H1 (cell line): ENCODE results near the gene EFNA3. TPM values are rescaled to one million over a fixed set of nuclear protein-coding genes. Genes with fewer than 3 reads are reported as not detected.

Experiments
- CTCF ChIA-PET: fragments of 300-600 bp; sonication (Branson Sonifier 250); formaldehyde crosslinking; loops from one replicate; lab custom pipeline; 2021; ENCODE audit not compliant: partially characterized antibody; lab: Charles Lee
- POLR2A ChIA-PET: fragments of 300-600 bp; sonication (Branson Sonifier 250); formaldehyde crosslinking; loops from one replicate; lab custom pipeline; 2021; ENCODE audit warnings: inconsistent platforms; ENCODE audit not compliant: partially characterized antibody; lab: Charles Lee
- DNase-seq, 2 experiments: peaks; one replicate each; pipeline versions ENCODE4 v3.0.0 to v3.0.0-alpha.2; 2010 to 2022; ENCODE audit warnings: low spot score in 2 of 2, low read depth in 1 of 2, mixed read lengths in 1 of 2
- FAIRE-seq: peaks from 2 replicates; lab custom pipeline; 2011; peaks lifted over from hg19 to GRCh38; lab: Jason Lieb, UNC
- H2AFZ ChIP-seq: 2 replicates; pipeline ENCODE4 v1.8.1; 2012; ENCODE audit warnings: low read length, inconsistent platforms
- H2AK5ac ChIP-seq: 2 replicates; pipeline ENCODE4 v1.6.1; 2013; ENCODE audit warnings: low read depth, low read length
- H2BK120ac ChIP-seq: replicated peaks from 2 replicates; pipeline ENCODE3; 2013; ENCODE audit warnings: low read depth, low read length, inconsistent platforms
- H2BK12ac ChIP-seq: 2 replicates; pipeline ENCODE4 v1.6.1; 2013; ENCODE audit warnings: low read depth, low read length
- H2BK15ac ChIP-seq: 2 replicates; pipeline ENCODE4 v1.6.1; 2013; ENCODE audit warnings: low read length
- H2BK20ac ChIP-seq: 2 replicates; pipeline ENCODE4 v1.6.1; 2013; ENCODE audit warnings: low read length
- H2BK5ac ChIP-seq: 2 replicates; pipeline ENCODE4 v1.6.1; 2013; ENCODE audit warnings: low read depth, low read length
- H3K14ac ChIP-seq: 2 replicates; pipeline ENCODE4 v1.6.1; 2013; ENCODE audit warnings: inconsistent platforms; ENCODE audit not compliant: insufficient read length
- H3K18ac ChIP-seq: 2 replicates; pipeline ENCODE4 v1.6.1; 2013; ENCODE audit warnings: low read length; ENCODE audit errors: extremely low read depth
- H3K23ac ChIP-seq: 2 replicates; pipeline ENCODE4 v1.6.1; 2013; ENCODE audit warnings: inconsistent platforms; ENCODE audit not compliant: insufficient read length
- H3K23me2 ChIP-seq: 2 replicates; pipeline ENCODE4 v1.6.1; 2013; ENCODE audit warnings: low read depth, low read length
- H3K27ac ChIP-seq: 2 replicates; pipeline ENCODE4 v1.6.1; 2011; ENCODE audit warnings: low read depth, low read length, inconsistent platforms
- H3K27me3 ChIP-seq, 4 experiments: replicated peaks in 1 of 4; 1 replicate in 1 of 4; 2 replicates in 3 of 4; pipeline versions ENCODE4 v1.6.1 to v1.8.1; 2011 to 2013; ENCODE audit warnings: low read length in 3 of 4, mild to moderate bottlenecking in 3 of 4, inconsistent platforms in 2 of 4, mixed read lengths in 2 of 4, moderate library complexity in 1 of 4; ENCODE audit not compliant: control insufficient read depth in 3 of 4, insufficient read depth in 3 of 4; ENCODE audit errors: extremely low read depth in 1 of 4
- H3K36me3 ChIP-seq, 4 experiments: 2 replicates each; pipeline versions ENCODE4 v1.6.1 to v1.8.1; 2011 to 2013; ENCODE audit warnings: mild to moderate bottlenecking in 4 of 4, low read length in 3 of 4, moderate library complexity in 2 of 4, control low read depth in 1 of 4, inconsistent platforms in 1 of 4; ENCODE audit not compliant: insufficient read depth in 4 of 4, control insufficient read depth in 2 of 4
- H3K4ac ChIP-seq: replicated peaks from 2 replicates; pipeline ENCODE3; 2013; ENCODE audit warnings: low read length, low read depth, mixed read lengths, inconsistent platforms; ENCODE audit not compliant: insufficient read length
- H3K4me1 ChIP-seq, 4 experiments: replicated peaks in 1 of 4; 1 replicate in 1 of 4; 2 replicates in 3 of 4; pipeline versions ENCODE4 v1.6.1 to v1.8.1; 2011 to 2013; ENCODE audit warnings: low read length in 3 of 4, inconsistent platforms in 2 of 4, mixed read lengths in 1 of 4; ENCODE audit not compliant: insufficient read depth in 4 of 4, control insufficient read depth in 3 of 4
- H3K4me2 ChIP-seq, 2 experiments: 2 replicates each; pipeline versions ENCODE4 v1.6.1 to v1.8.1; 2011 to 2013; ENCODE audit warnings: low read depth in 2 of 2, low read length in 2 of 2, control low read depth in 1 of 2, inconsistent platforms in 1 of 2, mild to moderate bottlenecking in 1 of 2; ENCODE audit not compliant: insufficient read depth in 1 of 2
- H3K4me3 ChIP-seq, 4 experiments: fragments of 200-600, 300-600 bp in 1 of 4; sonication (generic), shearing (Covaris generic), sonication (Bioruptor Twin) in 1 of 4; 2 replicates each; pipeline versions ENCODE4 v1.5.1 to v1.8.1; 2011 to 2016; ENCODE audit warnings: low read length in 4 of 4, low read depth in 3 of 4, control low read depth in 2 of 4, inconsistent platforms in 2 of 4, mild to moderate bottlenecking in 2 of 4, mixed read lengths in 1 of 4, moderate library complexity in 1 of 4; ENCODE audit not compliant: insufficient read depth in 2 of 4; ENCODE audit errors: extremely low read depth in 1 of 4
- H3K56ac ChIP-seq: replicated peaks from 2 replicates; pipeline ENCODE3; 2013; ENCODE audit warnings: low read depth, mild to moderate bottlenecking, mixed read lengths, low read length, inconsistent platforms; ENCODE audit not compliant: insufficient read length
- H3K79me1 ChIP-seq: 2 replicates; pipeline ENCODE4 v1.6.1; 2013; ENCODE audit warnings: low read depth, low read length, control low read depth
- H3K79me2 ChIP-seq, 2 experiments: 2 replicates each; pipeline versions ENCODE4 v1.6.1 to v1.8.1; 2012 to 2013; ENCODE audit warnings: low read length in 2 of 2, mild to moderate bottlenecking in 2 of 2, inconsistent platforms in 1 of 2; ENCODE audit not compliant: insufficient read depth in 2 of 2, control insufficient read depth in 1 of 2
- H3K9ac ChIP-seq, 4 experiments: replicated peaks in 1 of 4; 1 replicate in 1 of 4; 2 replicates in 3 of 4; pipeline versions ENCODE4 v1.6.1 to v1.8.1; 2011 to 2013; ENCODE audit warnings: low read depth in 3 of 4, low read length in 3 of 4, control low read depth in 2 of 4, mild to moderate bottlenecking in 2 of 4, moderate library complexity in 2 of 4, inconsistent platforms in 1 of 4; ENCODE audit errors: extremely low read depth in 1 of 4
- H3K9me3 ChIP-seq, 2 experiments: 2 replicates each; pipeline versions ENCODE4 v1.6.1 to v1.8.1; 2012 to 2013; ENCODE audit warnings: mild to moderate bottlenecking in 2 of 2, moderate library complexity in 2 of 2, control low read depth in 1 of 2, inconsistent platforms in 1 of 2, low read depth in 1 of 2, low read length in 1 of 2, mixed read lengths in 1 of 2; ENCODE audit not compliant: insufficient read depth in 2 of 2
- H4K20me1 ChIP-seq, 2 experiments: replicated peaks in 1 of 2; 2 replicates each; pipeline versions ENCODE3 to v1.8.1; 2011 to 2013; ENCODE audit warnings: inconsistent platforms in 2 of 2, low read length in 2 of 2, mild to moderate bottlenecking in 1 of 2; ENCODE audit not compliant: insufficient read depth in 2 of 2, control insufficient read depth in 1 of 2
- H4K5ac ChIP-seq: 2 replicates; pipeline ENCODE4 v1.6.1; 2013; ENCODE audit warnings: low read length, low read depth, mixed read lengths, inconsistent platforms; ENCODE audit not compliant: insufficient read length
- H4K8ac ChIP-seq: 2 replicates; pipeline ENCODE4 v1.8.0; 2013; ENCODE audit warnings: mild to moderate bottlenecking, moderate library complexity, low read length, inconsistent platforms; ENCODE audit not compliant: insufficient read depth; ENCODE audit errors: extremely low read depth
- H4K91ac ChIP-seq: replicated peaks from 2 replicates; pipeline ENCODE3; 2013; ENCODE audit warnings: low read length, mixed read lengths, inconsistent platforms; ENCODE audit not compliant: insufficient read length
- EZH2 ChIP-seq: fragments of 200-600 bp; sonication (generic); IDR thresholded peaks from 2 replicates; pipeline ENCODE4 v1.7.1; 2012; ENCODE audit warnings: low read depth, mild to moderate bottlenecking, moderate library complexity, low read length, inconsistent platforms; ENCODE audit not compliant: severe bottlenecking
- PHF8 ChIP-seq: fragments of 200-600 bp; sonication (generic); conservative IDR thresholded peaks from 2 replicates; pipeline ENCODE4 v1.7.1; 2012; ENCODE audit warnings: low read depth, mild to moderate bottlenecking, inconsistent platforms, low read length, moderate library complexity
- RBBP5 ChIP-seq: IDR thresholded peaks from 2 replicates; pipeline ENCODE4 v1.7.1; 2012; ENCODE audit warnings: low read depth, mild to moderate bottlenecking, inconsistent platforms, low read length, moderate library complexity, borderline replicate concordance
- RXRA ChIP-seq: IDR thresholded peaks from 2 replicates; pipeline ENCODE4 v1.6.1; 2011; ENCODE audit warnings: low read depth, mild to moderate bottlenecking, low read length, moderate library complexity; ENCODE audit not compliant: insufficient read depth
- SUZ12 ChIP-seq: fragments of 200-600 bp; sonication (generic); IDR thresholded peaks from 2 replicates; pipeline ENCODE4 v1.6.1; 2012; ENCODE audit warnings: mild to moderate bottlenecking, inconsistent platforms, low read length, moderate library complexity, mixed read lengths
- WGBS, 2 experiments: shearing (Covaris generic) in 1 of 2; methylation state at CpG; one replicate each; pipeline versions ENCODE4 v1.1.6 to v1.1.7; 2013 to 2015; ENCODE audit warnings: low lambda C conversion rate in 2 of 2, mixed read lengths in 2 of 2, inconsistent platforms in 1 of 2, low coverage in 1 of 2, missing lambda C conversion rate in 1 of 2; ENCODE audit not compliant: insufficient replicate concordance in 2 of 2, insufficient coverage in 1 of 2, insufficient read length in 1 of 2; ENCODE audit errors: extremely low coverage in 1 of 2, missing lambda C conversion rate in 1 of 2; 5-methylcytosine and 5-hydroxymethylcytosine counted together
- polyA plus RNA-seq, 7 experiments: library from polyadenylated mRNA; depleted of rRNA in 3 of 7; stranded (reverse) in 5 of 7; unstranded in 2 of 7; fragments of >200 nt in 5 of 7; fragments of 200-250 nt in 2 of 7; gene quantifications; 1 replicate in 5 of 7; 2 replicates in 1 of 7; 4 replicates in 1 of 7; pipeline versions ENCODE4 v1.2.1 to v1.2.3, GENCODE V29; 2011 to 2013; ENCODE audit warnings: missing spikeins in 2 of 7, mixed read lengths in 2 of 7
- total RNA-seq: library from RNA; stranded (reverse); fragmentation: NEBNext Ultra II Directional; extraction: Animal tissue kit (Norgen Biotek cat#: 25700); gene quantifications from 2 replicates; pipeline ENCODE4 v1.2.1, GENCODE V29; 2021

The EFNA3 gene
- total and polyA plus RNA-seq, 2 of the 8 experiments (the other 6 are each of a cell fraction or from before 2014, with no cell fraction given), result 10.8 to 13.8 TPM

- Histone ChIP-seq H3K79me1 (no peaks in the 10 kb centered on the region), H3K4ac (no peak overlapping the region), H4K5ac (no peak overlapping the region), H3K4me2 (peak overlapping the region; percentile 93 to 95), H3K14ac (no peak overlapping the region), H3K18ac (no peak overlapping the region), H3K27me3 (peaks cover 49 to 66% (median 62%) of the 10 kb centered on the region in 4 experiments), H2BK5ac (no peak overlapping the region), H2BK120ac (no peak overlapping the region), H3K9ac (no peak overlapping the region), H2BK15ac (no peak overlapping the region), H2BK12ac (no peak overlapping the region), H3K23ac (no peak overlapping the region), H4K8ac (no peak overlapping the region), H3K23me2 (peaks cover 21% of the 10 kb centered on the region; the same call in 1 of the 2 replicates), H3K27ac (no peak overlapping the region), H3K56ac (no peak overlapping the region), H2AK5ac (0 out of 2 replicates have a peak overlapping the region, but pooled peaks have one; percentile 9), H3K4me1 (peaks cover 0 to 52% (median 29%) of the 10 kb centered on the region in 4 experiments; a peak in 6 of 7 replicates), H4K20me1 (peaks cover 0 to 16% of the 10 kb centered on the region in 2 experiments), H2AFZ (no peak overlapping the region), H4K91ac (no peak overlapping the region), H3K9me3 (no peaks in the 10 kb centered on the region), H3K4me3 (peak overlapping the region; percentile 57 to 77 (median 64); a peak in 5 of 8 replicates), H2BK20ac (no peak overlapping the region), H3K79me2 (no peaks in the 10 kb centered on the region), H3K36me3 (no peaks in the 10 kb centered on the region)
- peak; percentile 91 for TF ChIP-seq SUZ12
- peak; percentile 87 for TF ChIP-seq EZH2
- TF ChIP-seq PHF8, result no peak
- no peak for TF ChIP-seq RXRA
- no peak for TF ChIP-seq RBBP5
- FAIRE-seq (no peak), DNase-seq (peak in 1 of 2 experiments; percentile 60)
- 10% methylated on average over 36 of the region's 36 CpGs; no CpG with 5 or more reads in 1 of the 2 experiments for WGBS, 2 experiments
- ChIA-PET CTCF (interaction anchor here (1.0 to 5.5 kb wide), 6 partner anchors 11 to 90 kb away, joined by 3 to 169 read pairs (median 24); partner anchors contain the start of genes EFNA4 and KRTCAP2), POLR2A (interaction anchor here (0.7 to 1.3 kb wide), 2 partner anchors 12 to 110 kb away, joined by 3 read pairs; no protein-coding TSS in a partner anchor)
Measured at GRCh38 chr1:155082301-155083051, 3.8 kb downstream of the EFNA3 start.
